ENCODE data around the gene RHOT1.

- TF ChIP-seq PATZ1 (CRISPR knock-in tag; IDR thresholded peaks at IDR 0.05; ENCODE audit: borderline replicate concordance) = no peak
- no peak for TF ChIP-seq TOX (CRISPR knock-in tag; IDR thresholded peaks at IDR 0.05; ENCODE audit: borderline replicate concordance)
- TF ChIP-seq ZFP30 (CRISPR knock-in tag; IDR thresholded peaks at IDR 0.05) = no peak
- TF ChIP-seq CSRNP3 (CRISPR knock-in tag; IDR thresholded peaks at IDR 0.05) = no peak
- TF ChIP-seq BACH2 (CRISPR knock-in tag; IDR thresholded peaks at IDR 0.05; ENCODE audit: borderline replicate concordance) = no peak
- no peak for TF ChIP-seq ZNF8 (CRISPR knock-in tag; IDR thresholded peaks at IDR 0.05)
- no peak for TF ChIP-seq RARB (CRISPR knock-in tag; IDR thresholded peaks at IDR 0.05)
- no peak for TF ChIP-seq OSR1 (CRISPR knock-in tag; IDR thresholded peaks at IDR 0.05)
These were observed 122.0 kb downstream of the RHOT1 start for GRCh38 chr17:32264140-32264799.

Measured in SK-N-SH treated with all-trans-retinoic acid at 6 μM for 48 hours (cell line).